GM19035 (cell line): ENCODE data around the gene AHRR.

Experiments used
- ATAC-seq: cut with Tn5 transposase; IDR thresholded peaks from one replicate; pipeline ENCODE4 v1.9.1; 2021; ENCODE audit not compliant: unreplicated experiment

AHRR gene

DNA sequence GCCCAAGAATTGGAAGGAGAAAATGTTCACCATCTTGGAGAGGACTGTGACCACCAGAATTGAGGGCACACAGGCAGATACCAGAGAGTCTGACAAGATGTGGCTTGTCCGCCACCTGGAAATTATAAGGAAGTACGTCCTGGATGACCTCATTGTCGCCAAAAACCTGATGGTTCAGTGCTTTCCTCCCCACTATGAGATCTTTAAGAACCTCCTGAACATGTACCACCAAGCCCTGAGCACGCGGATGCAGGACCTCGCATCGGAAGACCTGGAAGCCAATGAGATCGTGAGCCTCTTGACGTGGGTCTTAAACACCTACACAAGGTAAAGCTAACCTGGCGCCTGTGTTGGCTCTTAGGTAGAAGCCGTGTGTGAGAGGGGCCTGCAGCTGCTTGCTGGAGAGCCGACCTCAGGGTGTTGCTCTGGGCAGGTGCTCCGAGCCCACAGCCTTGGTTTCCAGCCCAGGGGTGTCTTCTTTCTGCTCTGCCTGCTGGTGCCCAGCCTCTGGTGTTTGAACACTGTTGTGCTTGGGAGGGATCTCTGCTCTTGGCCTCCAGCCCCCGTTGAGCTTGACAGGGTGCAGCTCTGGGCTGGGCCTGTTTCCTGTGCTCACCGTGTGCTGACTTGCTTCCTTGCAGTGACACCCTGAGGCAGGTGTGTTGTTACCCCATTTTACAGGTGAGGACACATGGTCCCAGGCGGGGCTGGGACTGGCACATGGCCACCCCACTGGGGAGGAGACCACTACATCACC, 132.4 kb downstream of the AHRR start:
- no peak for ATAC-seq

DNA sequence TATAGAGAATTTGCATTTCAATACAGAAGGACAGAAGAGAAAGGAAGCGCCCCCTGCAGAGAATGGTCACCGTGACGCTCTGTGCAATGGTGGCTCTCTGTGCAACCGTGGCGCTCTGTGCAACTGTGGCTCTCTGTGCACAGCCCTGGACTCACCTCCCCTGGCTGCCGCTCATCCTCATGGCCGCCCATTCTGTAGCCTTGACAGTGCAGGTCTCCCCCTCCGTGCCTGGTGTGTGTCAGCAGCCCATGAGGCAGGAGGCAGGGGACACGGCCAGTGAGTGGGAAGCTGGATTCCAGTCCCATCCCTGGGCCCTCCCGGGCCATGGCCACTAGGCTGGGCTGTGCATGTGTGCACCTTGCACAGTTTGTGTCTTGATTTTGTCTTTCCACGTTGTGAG, 133.4 kb downstream of the AHRR start:
- ATAC-seq, result no peak

DNA sequence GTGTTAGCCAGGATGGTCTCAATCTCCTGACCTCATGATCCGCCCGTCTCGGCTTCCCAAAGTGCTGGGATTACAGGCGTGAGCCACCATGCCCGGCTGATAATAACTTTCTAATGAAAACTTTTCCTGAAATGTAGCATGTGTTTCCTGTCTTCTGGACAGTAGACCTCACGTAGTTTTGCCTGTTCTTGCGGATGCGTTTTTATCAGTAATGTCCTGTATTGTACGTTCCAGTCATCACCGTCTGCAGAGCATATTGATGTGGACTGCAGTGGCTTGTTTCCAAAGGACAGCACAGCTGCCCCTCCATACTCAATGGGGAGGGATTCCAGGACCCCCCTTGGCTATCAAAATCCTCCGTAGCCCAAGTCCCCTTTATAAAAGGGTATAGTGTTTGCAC, 134.3 kb downstream of the AHRR start:
- ATAC-seq, result no peak

DNA sequence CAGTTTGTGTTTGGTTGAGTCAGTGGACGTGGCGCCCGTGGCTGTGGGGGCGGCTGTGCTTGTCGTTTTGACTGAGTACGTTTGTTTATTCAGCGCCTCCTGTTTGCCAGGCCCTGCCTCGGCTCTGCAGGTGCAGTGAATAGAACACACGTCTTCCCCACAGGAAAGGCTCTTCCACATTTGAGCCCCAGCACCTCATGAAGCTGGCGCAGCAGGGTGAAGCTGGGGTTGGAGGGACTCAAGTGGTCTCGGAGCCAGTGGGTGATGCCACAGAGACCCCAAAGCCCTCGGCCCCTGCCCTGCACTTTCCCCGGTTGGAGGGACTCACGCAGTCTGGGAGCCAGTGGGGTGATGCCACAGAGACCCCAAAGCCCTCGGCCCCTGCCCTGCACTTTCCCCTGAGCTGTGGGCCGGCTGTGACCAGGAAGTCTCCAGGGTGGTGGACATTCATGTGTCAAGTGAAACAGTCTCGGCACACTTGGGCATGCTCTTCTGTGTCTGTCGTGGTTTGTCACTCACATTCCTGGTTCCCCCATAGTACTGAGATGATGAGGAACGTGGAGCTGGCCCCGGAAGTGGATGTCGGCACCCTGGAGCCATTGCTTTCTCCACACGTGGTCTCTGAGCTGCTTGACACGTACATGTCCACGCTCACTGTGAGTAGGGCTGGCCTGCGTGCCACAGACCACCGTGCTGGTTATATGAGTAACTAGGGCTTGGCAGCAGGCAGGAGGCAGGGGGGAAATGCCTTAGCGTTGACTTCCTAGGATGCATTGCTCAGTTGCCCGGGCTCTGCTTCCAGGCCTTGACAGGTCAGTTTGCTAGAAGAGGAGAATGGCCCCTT, 135.1 kb downstream of the AHRR start:
- no peak for ATAC-seq

DNA sequence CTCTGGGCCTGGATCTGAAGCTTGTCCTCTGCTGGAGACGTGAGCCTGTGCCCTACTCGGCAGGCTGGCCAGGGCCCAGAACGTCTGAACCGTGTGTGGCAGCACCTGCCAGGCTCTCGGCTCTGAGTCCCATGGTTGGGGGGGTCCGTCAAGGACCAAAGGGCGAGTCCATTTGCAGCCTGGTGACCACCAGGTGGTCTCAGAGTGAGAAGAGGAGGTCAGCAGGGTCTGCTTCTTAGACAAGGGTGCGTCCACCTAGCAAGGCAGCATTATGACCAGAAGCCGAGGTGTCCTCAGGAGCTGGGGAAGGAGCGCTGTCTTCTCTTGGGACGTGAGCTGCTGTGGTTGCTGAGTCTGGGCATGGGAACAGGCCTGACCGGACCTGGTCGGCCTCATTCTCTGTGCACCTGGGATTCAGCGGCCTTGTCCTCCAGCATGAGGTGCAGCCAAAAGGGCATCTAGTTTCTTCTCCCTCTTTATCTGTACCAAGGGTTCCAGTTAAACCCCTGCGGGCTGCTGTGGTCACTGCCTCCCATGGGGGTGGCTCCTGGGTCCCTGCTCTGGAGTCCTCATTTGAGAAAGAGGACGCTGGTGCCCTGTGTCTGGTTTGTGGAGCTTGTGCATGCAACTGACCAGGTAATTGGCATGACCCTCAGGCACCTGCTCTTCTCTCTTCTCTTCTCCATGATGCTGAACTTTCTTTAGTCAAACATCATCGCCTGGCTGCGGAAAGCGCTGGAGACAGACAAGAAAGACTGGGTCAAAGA, 135.9 kb downstream of the AHRR start:
- ATAC-seq, result no peak

DNA sequence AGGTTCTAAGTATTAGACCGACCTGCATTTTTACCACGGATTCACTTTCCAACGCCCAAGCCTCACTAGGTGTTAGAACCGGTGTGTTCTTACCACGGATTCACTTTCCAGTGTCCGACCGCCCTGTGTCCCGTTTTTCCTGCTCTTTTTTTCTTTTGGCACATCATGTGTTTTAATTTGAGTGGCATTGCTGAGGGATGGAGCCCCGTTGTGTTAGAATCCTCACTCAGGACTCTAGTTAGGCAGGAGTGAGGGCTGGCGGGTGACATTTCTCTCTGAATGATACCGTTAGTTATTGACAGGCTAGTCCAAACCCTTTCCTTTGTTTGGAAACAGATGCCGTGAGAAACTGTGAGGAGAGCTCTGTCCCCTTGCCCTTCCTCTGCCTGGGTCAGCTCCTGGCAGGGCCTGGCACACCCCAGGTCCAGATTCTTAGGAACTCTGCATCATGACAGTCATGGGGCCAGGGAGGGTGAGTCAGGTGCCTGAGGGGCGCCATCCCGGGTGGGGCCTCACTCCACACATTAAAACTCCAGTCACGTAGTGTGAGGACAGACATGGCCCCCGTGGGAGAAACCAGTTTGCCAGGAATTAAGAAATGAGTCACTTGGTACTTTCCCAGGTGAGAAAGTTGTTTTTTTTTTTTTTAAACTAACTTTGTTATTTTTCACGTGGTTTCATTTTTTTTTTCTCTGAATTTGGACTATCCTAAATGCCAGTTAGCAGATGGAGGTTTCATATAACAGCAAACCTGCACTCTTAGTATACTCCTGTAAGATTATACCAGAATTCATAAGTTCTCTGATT, 137.2 kb downstream of the AHRR start:
- peak; percentile 69 for ATAC-seq

DNA sequence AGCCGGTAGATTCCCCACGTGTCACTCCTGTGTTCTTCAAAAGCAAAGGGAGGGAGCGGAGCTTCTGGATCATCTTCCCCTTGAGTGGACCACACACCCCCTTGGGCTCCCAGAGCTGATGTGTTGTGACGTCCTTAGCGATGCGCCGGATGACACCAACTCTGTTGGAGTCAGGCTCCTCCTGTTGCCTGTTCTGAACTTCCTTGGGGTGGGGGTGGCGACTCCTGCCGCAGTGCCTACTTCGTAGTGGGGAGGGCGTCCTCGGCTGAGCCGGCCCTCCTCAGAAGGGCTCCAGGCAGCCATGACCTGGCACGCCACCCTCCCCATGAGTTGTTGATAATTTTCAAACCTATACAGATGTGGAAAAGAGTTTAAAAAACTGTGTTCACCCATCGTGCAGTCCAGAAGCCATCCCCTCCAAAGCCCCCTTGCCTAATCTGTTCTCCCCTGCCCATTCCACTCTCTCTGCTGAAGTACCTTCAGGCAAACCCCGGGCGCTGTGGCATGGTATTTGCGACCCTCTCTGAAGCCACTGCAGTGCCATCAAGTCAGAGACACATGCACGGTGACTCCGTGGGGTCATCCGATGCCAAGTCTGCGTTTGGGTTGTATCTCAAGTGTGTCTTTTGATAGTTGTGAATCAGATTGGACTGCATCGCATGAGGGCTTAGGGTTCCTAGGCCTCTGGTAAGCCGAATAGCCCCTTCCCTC, 138.2 kb downstream of the AHRR start:
- no peak for ATAC-seq

DNA sequence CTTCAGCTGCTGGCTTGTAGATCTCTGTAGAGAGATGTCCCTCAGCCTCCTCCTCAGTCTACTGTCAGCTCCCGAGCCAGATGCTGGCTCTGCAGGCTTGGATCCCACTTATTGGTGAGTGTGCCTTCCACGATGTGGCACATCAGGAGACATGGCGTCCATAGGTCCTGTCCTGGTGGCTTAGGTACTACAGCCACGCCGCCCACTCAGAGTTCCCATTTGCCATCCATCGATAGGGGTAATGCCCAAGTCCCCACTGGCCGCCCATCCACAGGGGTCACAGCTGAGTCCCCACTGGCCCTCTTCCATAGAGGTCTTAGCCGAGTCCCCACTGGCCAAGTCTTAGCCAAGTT, 138.7 kb downstream of the AHRR start:
- no peak for ATAC-seq

DNA sequence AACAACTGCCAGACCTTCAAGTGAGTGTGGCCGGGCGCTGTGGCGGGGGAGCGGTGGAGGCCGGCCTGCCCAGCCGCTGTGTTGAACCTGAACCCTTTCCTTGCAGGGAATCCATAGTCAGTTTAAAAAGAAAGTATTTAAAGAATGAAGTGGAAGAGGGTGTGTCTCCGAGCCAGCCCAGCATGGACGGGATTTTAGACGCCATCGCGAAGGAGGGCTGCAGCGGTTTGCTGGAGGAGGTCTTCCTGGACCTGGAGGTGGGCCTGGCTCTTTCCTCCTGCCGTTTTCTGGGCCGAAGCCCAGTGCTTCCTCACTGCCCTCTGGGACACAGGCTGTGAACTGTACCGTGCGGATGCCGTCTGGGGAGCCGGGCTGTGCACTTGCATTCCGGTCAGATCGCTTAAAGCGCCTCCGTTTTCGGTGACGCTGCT, 140.6 kb downstream of the AHRR start:
- no peak for ATAC-seq

DNA sequence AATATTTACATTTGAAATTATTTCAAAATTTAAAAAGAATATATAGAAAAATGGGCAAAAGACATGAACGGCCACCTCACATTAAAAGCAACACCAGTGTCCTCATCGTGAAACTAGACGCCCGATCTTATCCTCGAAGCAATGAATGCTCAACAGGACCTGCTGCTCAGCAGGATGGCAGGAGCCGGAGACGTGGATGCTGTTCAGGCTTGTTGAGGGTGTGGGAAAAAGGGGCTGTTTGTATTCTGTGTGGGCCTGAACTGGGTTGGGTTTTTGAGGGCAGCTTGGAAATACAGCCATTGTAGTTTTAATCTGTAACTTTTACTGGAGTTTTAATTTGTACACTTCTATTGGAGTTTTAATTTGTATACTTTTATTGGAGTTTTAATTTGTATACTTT, 141.8 kb downstream of the AHRR start:
- no peak for ATAC-seq

DNA sequence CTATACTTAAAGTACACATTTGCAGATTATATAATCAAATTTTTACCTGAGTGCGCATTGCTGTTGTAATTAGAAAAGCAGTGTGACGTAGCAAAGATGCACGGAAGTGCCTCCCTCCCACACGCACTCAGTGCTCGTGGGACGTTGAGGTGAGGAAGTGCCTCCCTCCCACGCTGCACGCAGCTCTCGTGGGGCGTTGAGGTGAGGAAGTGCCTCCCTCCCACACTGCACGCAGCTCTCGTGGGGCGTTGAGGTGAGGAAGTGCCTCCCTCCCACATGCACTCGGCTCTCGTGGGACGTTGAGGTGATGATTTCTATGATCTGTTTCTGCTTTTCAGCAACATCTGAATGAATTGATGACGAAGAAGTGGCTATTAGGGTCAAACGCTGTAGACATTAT, 142.4 kb downstream of the AHRR start:
- no peak for ATAC-seq

DNA sequence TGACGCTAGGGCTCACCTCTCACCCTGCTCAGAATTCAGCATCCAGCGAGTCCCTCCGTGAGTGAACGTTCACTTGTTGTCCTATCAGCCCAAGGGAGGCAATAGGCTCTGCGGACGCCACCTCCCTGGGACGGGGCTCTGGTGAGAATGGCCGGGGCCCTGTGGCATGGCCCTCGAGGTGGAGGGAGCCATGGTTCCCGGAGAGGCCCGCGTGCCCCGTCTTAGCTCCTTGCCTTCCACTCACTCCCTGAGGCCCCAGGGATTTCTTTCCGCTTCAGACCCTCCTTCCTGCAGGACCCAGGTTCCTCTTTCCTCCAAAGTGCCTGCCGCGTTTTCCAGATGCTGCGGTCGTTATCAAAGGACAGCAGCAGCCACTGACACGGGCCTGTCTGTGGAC, 142.9 kb downstream of the AHRR start:
- ATAC-seq, result no peak

DNA sequence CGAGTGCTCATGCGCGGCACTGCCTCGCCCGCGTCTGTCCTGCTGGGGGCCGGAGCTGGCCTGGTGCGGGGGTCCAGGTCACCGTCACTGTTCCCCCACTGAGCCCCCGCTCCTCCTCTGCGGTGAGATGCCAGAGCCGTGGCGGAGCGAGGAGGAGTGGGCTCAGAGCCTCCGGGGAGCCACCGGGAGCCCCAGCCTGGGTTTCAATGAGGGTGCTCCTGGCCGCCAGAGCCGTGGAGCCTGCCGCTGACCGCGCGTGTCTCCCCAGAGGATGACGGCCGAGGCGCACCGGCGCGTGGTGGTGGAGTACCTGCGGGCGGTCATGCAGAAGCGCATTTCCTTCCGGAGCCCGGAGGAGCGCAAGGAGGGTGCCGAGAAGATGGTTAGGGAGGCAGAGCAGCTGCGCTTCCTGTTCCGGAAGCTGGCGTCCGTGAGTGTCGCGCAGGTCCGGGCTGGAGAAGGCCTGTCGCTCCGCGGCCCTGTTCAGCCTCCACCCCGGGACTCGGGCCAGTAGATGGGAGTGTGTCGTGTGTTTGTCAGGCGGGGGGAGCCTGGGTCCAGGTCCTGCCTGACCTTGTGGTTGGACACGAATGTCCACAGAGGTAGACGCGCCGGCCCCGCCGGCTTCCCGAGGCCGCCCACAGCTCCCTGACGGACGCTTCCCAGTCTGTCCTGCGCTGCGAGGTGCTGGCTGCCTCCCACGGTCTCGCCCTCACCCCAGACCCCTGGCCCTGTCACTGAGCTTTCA, 143.5 kb downstream of the AHRR start:
- no peak for ATAC-seq

DNA sequence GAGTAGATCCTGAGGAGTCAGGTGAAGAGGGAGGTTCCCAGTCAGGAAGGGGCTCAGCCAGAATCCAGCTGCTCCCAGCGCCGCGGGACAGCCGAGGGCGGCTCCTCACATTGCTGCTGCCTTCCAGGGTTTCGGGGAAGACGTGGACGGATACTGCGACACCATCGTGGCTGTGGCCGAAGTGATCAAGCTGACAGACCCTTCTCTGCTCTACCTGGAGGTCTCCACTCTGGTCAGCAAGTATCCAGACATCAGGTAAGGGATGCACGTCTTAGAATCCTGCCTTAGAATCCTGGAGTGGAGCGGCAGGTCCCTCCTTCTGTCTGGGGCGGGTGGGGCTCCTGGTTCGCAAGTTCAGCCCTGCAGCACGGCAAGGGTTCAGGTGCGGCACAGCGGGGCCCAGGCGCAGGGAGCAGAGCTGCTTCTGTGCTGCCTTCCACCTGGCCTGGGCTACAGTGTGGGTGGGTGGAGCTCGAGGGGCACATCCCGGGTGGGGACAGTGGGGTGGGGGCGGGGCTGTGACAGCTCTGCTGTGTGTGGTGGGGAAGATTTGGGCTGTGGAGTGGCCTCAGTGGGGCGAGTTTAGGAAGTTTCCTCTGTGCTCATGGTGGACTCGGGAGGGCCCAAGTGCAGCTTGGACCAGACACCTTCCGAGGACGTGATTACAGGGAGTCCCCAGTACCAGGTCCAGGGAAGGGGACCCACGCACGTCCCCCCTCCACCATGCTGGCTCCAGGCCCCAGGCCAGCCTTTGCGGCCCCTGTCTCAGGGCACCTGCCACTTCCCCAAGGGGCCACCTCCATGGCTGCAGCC, 144.3 kb downstream of the AHRR start:
- no peak for ATAC-seq

DNA sequence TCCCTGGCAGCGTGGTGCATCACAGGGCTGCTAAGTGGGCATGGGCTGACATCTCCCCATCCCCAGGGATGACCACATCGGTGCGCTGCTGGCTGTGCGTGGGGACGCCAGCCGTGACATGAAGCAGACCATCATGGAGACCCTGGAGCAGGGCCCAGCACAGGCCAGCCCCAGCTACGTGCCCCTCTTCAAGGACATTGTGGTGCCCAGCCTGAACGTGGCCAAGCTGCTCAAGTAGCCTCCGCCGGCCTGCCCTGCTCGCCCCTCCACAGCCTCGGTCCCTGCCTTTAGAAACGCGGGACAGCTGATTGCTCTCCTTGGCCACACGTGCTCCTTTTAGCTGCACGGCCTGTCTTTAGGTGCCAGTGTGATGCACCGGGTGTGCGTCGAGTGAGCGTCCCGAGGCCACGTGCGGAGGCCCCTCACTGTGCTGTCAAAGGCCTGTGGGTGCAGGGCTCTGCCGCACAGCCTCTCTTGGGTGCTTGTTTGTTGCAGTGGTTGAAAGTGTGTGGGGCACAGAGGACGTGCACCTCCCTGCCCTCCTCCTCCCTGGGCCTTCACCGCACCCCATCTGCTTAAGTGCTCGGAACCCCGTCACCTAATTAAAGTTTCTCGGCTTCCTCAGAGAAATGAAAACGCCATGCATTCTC, 145.3 kb downstream of the AHRR start:
- ATAC-seq, result no peak

DNA sequence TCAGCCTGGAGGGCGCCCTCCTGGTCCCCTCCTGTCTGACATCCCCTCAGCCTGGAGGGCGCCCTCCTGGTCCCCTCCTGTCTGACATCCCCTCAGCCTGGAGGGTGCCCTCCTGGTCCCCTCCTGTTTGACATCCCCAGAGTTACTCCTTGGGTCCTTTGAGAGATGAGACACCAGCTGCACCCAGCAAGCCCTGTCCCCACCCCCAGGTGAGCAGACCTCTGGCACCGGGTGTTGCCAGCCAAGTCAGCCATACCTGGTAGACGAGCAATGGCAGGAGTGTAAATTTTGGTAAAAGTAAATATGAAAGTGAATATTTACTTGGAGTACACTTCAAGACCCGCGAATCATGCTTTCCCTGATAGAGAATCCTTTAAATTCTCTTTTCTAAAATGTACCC, 146.9 kb downstream of the AHRR start:
- no peak for ATAC-seq

DNA sequence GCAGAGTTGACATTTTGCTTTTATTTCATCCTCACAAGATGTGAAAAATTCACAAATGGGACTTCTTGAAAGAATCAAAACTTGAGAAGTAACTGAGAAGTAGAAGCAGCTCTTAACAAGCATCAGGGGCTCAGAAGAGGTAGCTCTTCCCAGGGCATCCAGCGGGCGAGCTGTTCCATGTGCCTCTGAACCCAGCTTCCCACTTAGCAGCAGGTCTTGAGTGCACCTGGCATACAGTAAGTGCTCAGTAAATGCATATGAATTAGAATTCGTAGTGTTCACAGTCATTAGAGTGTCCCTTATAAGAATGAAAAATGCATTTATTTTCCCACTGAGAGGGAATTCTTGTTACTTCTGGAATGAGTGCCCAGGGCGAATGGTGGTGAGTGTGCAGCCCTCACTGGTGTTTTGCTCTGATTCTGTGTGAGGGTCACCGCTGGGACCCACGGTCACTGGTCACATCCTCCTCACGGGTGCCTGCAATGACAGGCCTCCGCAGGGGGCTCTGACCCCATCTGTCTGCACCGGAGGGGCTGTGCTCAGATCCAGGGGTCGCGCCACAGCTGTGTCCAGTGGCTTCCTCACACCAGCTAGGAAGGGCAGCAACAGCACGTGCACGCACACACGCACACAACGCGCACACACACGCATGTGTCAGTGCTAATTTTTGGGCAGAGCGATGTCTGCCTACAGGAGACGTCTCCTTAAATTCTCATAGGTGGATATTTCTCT, 148.4 kb downstream of the AHRR start:
- ATAC-seq, result no peak
